Measurements from ENCODE around the gene NOP14.

- TF ChIP-seq CTCF (IDR thresholded peaks at IDR 0.05) (no peak), POLR2AphosphoS5 (IDR thresholded peaks at IDR 0.05) (no peak), POLR2A (IDR thresholded peaks at IDR 0.05) (no peak)
These were observed 12.8 kb downstream of the NOP14 start for GRCh38 chr4:2950221-2950989.

All from upper lobe of left lung (tissue), 4 donors.